ENCODE data around the gene ETF1.

ETF1 gene

DNA sequence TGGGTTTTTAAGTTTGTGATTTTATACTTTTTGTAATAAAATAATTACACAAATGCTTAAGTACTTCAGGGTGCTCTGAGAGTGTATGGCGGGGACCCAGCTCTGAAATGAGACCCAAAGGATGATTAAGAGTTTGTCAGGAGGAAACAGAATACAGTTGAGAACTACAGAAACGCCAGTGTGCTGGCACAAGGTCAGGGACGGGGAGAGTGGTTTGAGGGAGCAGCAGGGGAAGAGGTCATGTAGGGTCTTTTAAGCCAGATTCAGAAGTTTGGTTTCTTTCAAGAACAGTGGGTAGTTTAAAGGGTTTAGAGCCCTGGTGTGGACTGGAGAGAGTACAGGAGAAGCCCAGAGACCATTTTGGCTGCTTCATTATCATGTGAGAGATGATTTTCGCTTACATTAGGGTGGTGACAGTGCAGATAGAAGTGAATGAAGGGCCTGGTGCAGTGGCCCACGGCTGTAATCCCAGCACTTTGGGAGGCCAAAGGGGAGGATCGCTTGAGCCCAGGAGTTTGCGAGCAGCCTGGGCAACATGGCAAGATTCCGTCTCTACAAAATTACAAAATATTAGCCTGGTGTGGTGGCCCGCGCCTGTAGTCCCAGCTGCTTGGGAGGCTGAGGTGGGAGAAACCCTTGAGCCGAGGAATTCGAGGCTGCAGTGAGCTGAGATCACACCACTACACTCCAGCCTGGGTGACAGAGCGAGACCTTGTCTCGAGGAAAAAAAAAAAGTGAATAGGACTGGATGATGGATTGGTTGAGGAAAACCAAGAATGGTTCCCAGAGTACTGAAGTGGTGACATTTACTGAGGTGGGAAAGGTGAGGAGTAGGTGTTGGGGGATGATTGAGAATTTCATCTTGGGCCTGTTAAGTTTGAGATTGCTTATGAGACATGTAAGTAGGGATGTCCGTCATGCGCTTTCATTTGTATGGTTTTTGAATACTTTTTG lies 1.4 kb upstream of the ETF1 start:
- TF ChIP-seq, protein P1, sequence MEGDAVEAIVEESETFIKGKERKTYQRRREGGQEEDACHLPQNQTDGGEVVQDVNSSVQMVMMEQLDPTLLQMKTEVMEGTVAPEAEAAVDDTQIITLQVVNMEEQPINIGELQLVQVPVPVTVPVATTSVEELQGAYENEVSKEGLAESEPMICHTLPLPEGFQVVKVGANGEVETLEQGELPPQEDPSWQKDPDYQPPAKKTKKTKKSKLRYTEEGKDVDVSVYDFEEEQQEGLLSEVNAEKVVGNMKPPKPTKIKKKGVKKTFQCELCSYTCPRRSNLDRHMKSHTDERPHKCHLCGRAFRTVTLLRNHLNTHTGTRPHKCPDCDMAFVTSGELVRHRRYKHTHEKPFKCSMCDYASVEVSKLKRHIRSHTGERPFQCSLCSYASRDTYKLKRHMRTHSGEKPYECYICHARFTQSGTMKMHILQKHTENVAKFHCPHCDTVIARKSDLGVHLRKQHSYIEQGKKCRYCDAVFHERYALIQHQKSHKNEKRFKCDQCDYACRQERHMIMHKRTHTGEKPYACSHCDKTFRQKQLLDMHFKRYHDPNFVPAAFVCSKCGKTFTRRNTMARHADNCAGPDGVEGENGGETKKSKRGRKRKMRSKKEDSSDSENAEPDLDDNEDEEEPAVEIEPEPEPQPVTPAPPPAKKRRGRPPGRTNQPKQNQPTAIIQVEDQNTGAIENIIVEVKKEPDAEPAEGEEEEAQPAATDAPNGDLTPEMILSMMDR (IDR thresholded peaks at IDR 0.05; ENCODE audit: poor library complexity, severe bottlenecking): no peak
- Histone ChIP-seq H3K27ac (ENCODE audit: poor library complexity, severe bottlenecking) (peak overlapping the region; percentile 67), H3K36me3 (ENCODE audit: low read depth) (peaks cover 41% of the 10 kb centered on the region), H3K4me1 (ENCODE audit: insufficient read depth, poor library complexity, severe bottlenecking) (peaks cover 36% of the 10 kb centered on the region), H3K9me3 (ENCODE audit: severe bottlenecking) (no peaks in the 10 kb centered on the region), H3K4me3 (ENCODE audit: severe bottlenecking) (peak overlapping the region; percentile 84), H3K27me3 (ENCODE audit: insufficient read depth, poor library complexity, severe bottlenecking) (no peaks in the 10 kb centered on the region)
- ATAC-seq (ENCODE audit: low read depth) (no peak), DNase-seq (ENCODE audit: low spot score) (no peak)

DNA sequence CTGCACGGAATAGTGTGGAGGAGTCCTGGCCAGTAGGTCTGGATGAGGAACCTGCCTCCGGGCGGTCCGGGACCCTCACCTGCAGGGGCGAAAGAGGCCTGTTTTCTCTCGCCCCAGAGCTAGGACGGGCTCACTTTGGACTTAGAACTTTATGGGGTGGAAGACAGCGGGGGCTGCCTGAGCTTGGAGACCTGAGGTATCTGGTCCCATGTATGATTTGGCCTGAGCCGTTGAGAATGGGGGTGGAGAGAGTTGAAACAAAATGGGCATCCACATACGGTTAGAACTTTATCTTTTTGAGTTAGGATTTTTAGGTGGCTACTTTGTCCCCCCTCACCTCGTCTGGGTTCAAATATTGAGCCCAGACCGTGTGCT lies 681 bp upstream of the ETF1 start:
- H3K27me3 ChIP-seq (ENCODE audit: insufficient read depth, poor library complexity, severe bottlenecking): no peaks in the 10 kb centered on the region
- H3K9me3 ChIP-seq (ENCODE audit: severe bottlenecking): no peaks in the 10 kb centered on the region
- TF ChIP-seq, protein P1 (IDR thresholded peaks at IDR 0.05; ENCODE audit: poor library complexity, severe bottlenecking): no peak
- ATAC-seq (ENCODE audit: low read depth): peak; percentile 69
- H3K36me3 ChIP-seq (ENCODE audit: low read depth): peaks cover 44% of the 10 kb centered on the region
- peak overlapping the region; percentile 84 for H3K4me3 ChIP-seq (ENCODE audit: severe bottlenecking)
- peaks cover 38% of the 10 kb centered on the region for H3K4me1 ChIP-seq (ENCODE audit: insufficient read depth, poor library complexity, severe bottlenecking)
- DNase-seq (ENCODE audit: low spot score): peak; percentile 82
- peak overlapping the region; percentile 67 for H3K27ac ChIP-seq (ENCODE audit: poor library complexity, severe bottlenecking)

DNA sequence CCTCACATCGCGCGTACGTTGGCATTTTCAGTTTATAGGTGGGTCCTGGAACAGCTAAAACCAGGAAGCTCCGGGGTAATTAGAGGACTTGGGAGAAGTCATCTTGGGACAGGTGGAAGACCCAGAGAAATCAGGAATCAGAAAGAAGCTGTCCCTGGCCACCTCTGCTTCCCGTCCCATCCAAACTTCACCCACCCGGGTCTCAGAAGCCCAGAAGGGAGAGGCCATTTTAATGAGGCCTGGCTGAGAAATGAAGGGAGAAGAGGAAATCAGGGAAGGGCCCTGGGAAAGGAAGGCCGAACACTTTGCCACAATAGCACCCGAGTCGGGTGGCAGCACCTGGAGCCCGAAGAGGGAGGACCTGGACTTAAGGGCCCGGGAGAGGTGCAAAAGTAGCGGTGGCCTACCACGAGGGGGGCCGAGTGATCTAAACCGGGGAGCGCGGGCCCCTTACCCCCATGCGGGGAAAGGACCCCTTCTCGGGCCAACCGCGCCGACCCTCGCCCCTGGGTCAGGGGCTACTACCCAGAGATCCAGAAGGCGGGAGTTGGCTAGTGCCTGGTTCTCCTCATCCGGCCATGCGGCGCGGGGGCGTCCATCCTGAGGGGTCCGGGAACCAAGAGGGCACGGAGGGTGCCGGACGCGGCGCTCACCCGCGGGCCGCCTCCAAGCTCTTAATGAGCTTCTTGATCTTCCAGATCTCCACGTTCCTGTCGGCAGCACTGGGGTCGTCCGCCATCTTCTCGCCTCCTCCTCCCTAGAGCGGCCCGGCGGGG lies 668 bp downstream of the ETF1 start:
- H3K4me1 ChIP-seq (ENCODE audit: insufficient read depth, poor library complexity, severe bottlenecking): peaks cover 41% of the 10 kb centered on the region

DNA sequence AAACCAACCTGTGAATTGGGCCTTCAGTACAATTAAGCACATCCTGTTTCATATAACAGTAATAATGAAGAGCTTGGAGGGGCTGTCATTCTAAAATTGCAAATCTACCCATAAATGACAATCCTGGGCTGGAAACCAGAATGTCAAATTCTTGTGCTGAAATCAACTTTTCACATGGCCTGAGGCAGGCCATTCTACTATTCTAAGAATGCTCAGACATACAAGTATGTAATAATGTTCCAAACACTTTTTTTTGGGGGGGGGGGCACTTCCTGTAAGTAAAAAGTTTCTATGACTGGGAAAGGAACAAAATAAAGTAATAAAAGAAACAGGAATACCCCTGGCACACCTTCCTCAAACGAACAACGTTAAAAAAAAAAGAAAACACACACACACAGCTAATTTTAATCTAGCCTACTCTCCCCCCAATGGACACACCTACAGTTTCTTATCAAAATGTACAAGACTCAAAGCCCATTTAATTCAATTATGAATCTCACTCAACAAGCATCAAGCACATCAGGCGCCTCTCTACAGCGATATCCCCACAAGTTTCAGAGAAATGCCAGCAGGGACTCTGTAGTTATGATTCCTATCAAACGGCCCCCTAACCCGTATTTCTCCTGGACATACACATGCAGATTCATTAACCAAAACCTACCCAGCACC lies 1.4 kb downstream of the ETF1 start:
- Histone ChIP-seq H3K27ac (ENCODE audit: poor library complexity, severe bottlenecking) (peak overlapping the region; percentile 67), H3K27me3 (ENCODE audit: insufficient read depth, poor library complexity, severe bottlenecking) (no peaks in the 10 kb centered on the region), H3K4me3 (ENCODE audit: severe bottlenecking) (peak overlapping the region; percentile 84), H3K4me1 (ENCODE audit: insufficient read depth, poor library complexity, severe bottlenecking) (peaks cover 41% of the 10 kb centered on the region), H3K36me3 (ENCODE audit: low read depth) (peaks cover 55% of the 10 kb centered on the region), H3K9me3 (ENCODE audit: severe bottlenecking) (no peaks in the 10 kb centered on the region)
- TF ChIP-seq, protein P1 (IDR thresholded peaks at IDR 0.05; ENCODE audit: poor library complexity, severe bottlenecking): no peak
- ATAC-seq (ENCODE audit: low read depth) (no peak), DNase-seq (ENCODE audit: low spot score) (no peak)

More for the DNA sequence above, 668 bp downstream of the ETF1 start:
- no peaks in the 10 kb centered on the region for H3K9me3 ChIP-seq (ENCODE audit: severe bottlenecking)
- H3K27ac ChIP-seq (ENCODE audit: poor library complexity, severe bottlenecking): peak overlapping the region; percentile 67
- peaks cover 48% of the 10 kb centered on the region for H3K36me3 ChIP-seq (ENCODE audit: low read depth)
- ATAC-seq (ENCODE audit: low read depth) (peak; percentile 39), DNase-seq (ENCODE audit: low spot score) (no peak)
- TF ChIP-seq, protein P1 (IDR thresholded peaks at IDR 0.05; ENCODE audit: poor library complexity, severe bottlenecking): no peak
- H3K4me3 ChIP-seq (ENCODE audit: severe bottlenecking): peak overlapping the region; percentile 84
- H3K27me3 ChIP-seq (ENCODE audit: insufficient read depth, poor library complexity, severe bottlenecking): no peaks in the 10 kb centered on the region

All from RWPE2 (cell line).